Natural killer cell (primary cell): ENCODE results near the gene PSMC1. TPM values are rescaled to one million over a fixed set of nuclear protein-coding genes. Genes with fewer than 3 reads are reported as not detected.

Experiments
- ATAC-seq, 3 donors: fragments of 150-1000 bp in 2 of 3; fragments of 200-7000 bp in 1 of 3; cut with Tn5 transposase; 1 replicate in 1 of 3; 2 replicates in 2 of 3; pipeline ENCODE4 v1.10.0; 2021; ENCODE audit warnings: mild to moderate bottlenecking in 2 of 3, moderate library complexity in 2 of 3
- DNase-seq, 2 donors: peaks; one replicate each; pipeline versions ENCODE4 v3.0.0 to v3.0.0-alpha.2; 2013 to 2021; ENCODE audit warnings: mixed read lengths in 1 of 2
- H3K27ac ChIP-seq: one replicate; pipeline ENCODE4 v1.5.1; 2013; ENCODE audit warnings: mild to moderate bottlenecking, low read length
- H3K27me3 ChIP-seq: one replicate; pipeline ENCODE4 v1.6.1; 2013; ENCODE audit warnings: low read length; ENCODE audit not compliant: control insufficient read depth, insufficient read depth
- H3K36me3 ChIP-seq: one replicate; pipeline ENCODE4 v1.6.1; 2013; ENCODE audit warnings: low read length; ENCODE audit not compliant: control insufficient read depth, insufficient read depth
- H3K4me1 ChIP-seq: one replicate; pipeline ENCODE4 v1.6.1; 2013; ENCODE audit warnings: low read length; ENCODE audit not compliant: control insufficient read depth, insufficient read depth
- H3K4me3 ChIP-seq: one replicate; pipeline ENCODE4 v1.5.1; 2013; ENCODE audit warnings: low read length
- H3K9me3 ChIP-seq: one replicate; pipeline ENCODE4 v1.6.1; 2013; ENCODE audit warnings: low read length; ENCODE audit not compliant: control insufficient read depth, insufficient read depth
- H3K27ac Mint-ChIP-seq, 2 donors: one replicate each; pipeline ENCODE4 v1.8.0; 2022; ENCODE audit warnings: mild to moderate bottlenecking in 2 of 2, mixed read lengths in 2 of 2, moderate library complexity in 1 of 2
- H3K27me3 Mint-ChIP-seq, 2 donors: one replicate each; pipeline ENCODE4 v1.8.0; 2022; ENCODE audit warnings: low read depth in 2 of 2, mixed read lengths in 2 of 2
- H3K36me3 Mint-ChIP-seq: one replicate; pipeline ENCODE4 v1.8.0; 2022; ENCODE audit warnings: mixed read lengths
- H3K4me1 Mint-ChIP-seq, 2 donors: one replicate each; pipeline ENCODE4 v1.8.0; 2022; ENCODE audit warnings: mixed read lengths in 2 of 2
- H3K4me3 Mint-ChIP-seq: one replicate; pipeline ENCODE4 v1.8.0; 2022; ENCODE audit warnings: mild to moderate bottlenecking, moderate library complexity, mixed read lengths
- H3K9me3 Mint-ChIP-seq, 2 donors: one replicate each; pipeline ENCODE4 v1.8.0; 2022; ENCODE audit warnings: mixed read lengths in 2 of 2
- CTCF ChIP-seq: fragments of 200-600 bp; IDR thresholded peaks from one replicate; pipeline ENCODE4 v1.8.0; 2022; ENCODE audit warnings: antibody characterized with exemption
- WGBS: methylation state at CpG from one replicate; pipeline ENCODE4 v1.1.7; 2013; ENCODE audit warnings: missing lambda C conversion rate; ENCODE audit not compliant: insufficient coverage; 5-methylcytosine and 5-hydroxymethylcytosine counted together
- intact Hi-C: fragments of 100-400 bp; cut with micrococcal nuclease; formaldehyde crosslinking; loops from one replicate; pipeline ENCODE4 v1.14.2; 2022
- total RNA-seq, 4 donors: library from RNA; stranded (reverse); fragments of 120-200 nt in 1 of 4; gene quantifications; one replicate each; pipeline versions ENCODE4 v1.2.3 to v1.2.4, GENCODE V29; 2013 to 2022

Gene PSMC1
- total RNA-seq, 3 donors from 2014 or later (not counting 1 experiment from before 2014, with no cell fraction given), result 84.1 to 97.1 (median 93.1) TPM

GRCh38 chr14:90308561-90308960, 52.2 kb downstream of the PSMC1 start:
- Mint-ChIP-seq H3K27ac (no peak overlapping the region), H3K9me3 (no peaks in the 10 kb centered on the region), H3K4me1 (peaks cover 0 to 15% of the 10 kb centered on the region in 2 donors), H3K4me3 (no peak overlapping the region), H3K36me3 (peaks cover 36% of the 10 kb centered on the region), H3K27me3 (no peaks in the 10 kb centered on the region)
- ATAC-seq, result no peak
- Histone ChIP-seq H3K36me3 (peaks cover 54% of the 10 kb centered on the region), H3K27me3 (no peaks in the 10 kb centered on the region), H3K4me1 (no peaks in the 10 kb centered on the region), H3K9me3 (no peaks in the 10 kb centered on the region), H3K4me3 (no peak overlapping the region), H3K27ac (no peak overlapping the region)
- no peak for DNase-seq
- TF ChIP-seq CTCF, result no peak
- intact Hi-C loops, result no loop called here
- WGBS, result over 99% methylated on average over 7 of the region's 7 CpGs

- TF ChIP-seq CTCF, result no peak
- Histone ChIP-seq H3K36me3 (peaks cover 40% of the 10 kb centered on the region), H3K27me3 (no peaks in the 10 kb centered on the region), H3K4me3 (no peak overlapping the region), H3K9me3 (no peaks in the 10 kb centered on the region), H3K27ac (no peak overlapping the region), H3K4me1 (no peaks in the 10 kb centered on the region)
- WGBS, result 83% methylated on average over 1 of the region's 2 CpGs
- Mint-ChIP-seq H3K9me3 (no peaks in the 10 kb centered on the region), H3K36me3 (peaks cover 22% of the 10 kb centered on the region), H3K4me3 (no peak overlapping the region), H3K27ac (no peak overlapping the region), H3K27me3 (no peaks in the 10 kb centered on the region), H3K4me1 (peaks cover 10 to 17% of the 10 kb centered on the region in 2 donors)
- DNase-seq (no peak), ATAC-seq (no peak)
- intact Hi-C loops, result no loop called here
These were observed 60.9 kb downstream of the PSMC1 start for GRCh38 chr14:90317286-90317685.

GRCh38 chr14:90318016-90318415, 61.7 kb downstream of the PSMC1 start:
- no peak overlapping the region for H3K27ac ChIP-seq
- no peak overlapping the region for H3K4me3 ChIP-seq
- H3K4me3 Mint-ChIP-seq, result no peak overlapping the region
- peaks cover 38% of the 10 kb centered on the region for H3K36me3 ChIP-seq
- H3K9me3 ChIP-seq, result no peaks in the 10 kb centered on the region
- TF ChIP-seq CTCF, result no peak
- no peaks in the 10 kb centered on the region for H3K27me3 Mint-ChIP-seq
- peaks cover 10 to 17% of the 10 kb centered on the region in 2 donors for H3K4me1 Mint-ChIP-seq
- H3K27me3 ChIP-seq, result no peaks in the 10 kb centered on the region
- no peak for DNase-seq
- no peak overlapping the region for H3K27ac Mint-ChIP-seq
- no peaks in the 10 kb centered on the region for H3K4me1 ChIP-seq
- no peaks in the 10 kb centered on the region for H3K9me3 Mint-ChIP-seq
- H3K36me3 Mint-ChIP-seq, result peaks cover 22% of the 10 kb centered on the region
- intact Hi-C loops, result no loop called here
- no peak for ATAC-seq
- WGBS, result 91% methylated on average over 4 of the region's 4 CpGs

- peaks cover 14% of the 10 kb centered on the region for H3K36me3 Mint-ChIP-seq
- no peaks in the 10 kb centered on the region for H3K9me3 Mint-ChIP-seq
- no peak for ATAC-seq
- H3K4me1 Mint-ChIP-seq, result peaks cover 17 to 19% of the 10 kb centered on the region in 2 donors
- intact Hi-C loops, result no loop called here
- no peak overlapping the region for H3K4me3 ChIP-seq
- no peak for TF ChIP-seq CTCF
- no peak overlapping the region for H3K27ac Mint-ChIP-seq
- H3K27ac ChIP-seq, result no peak overlapping the region
- H3K9me3 ChIP-seq, result no peaks in the 10 kb centered on the region
- no peaks in the 10 kb centered on the region for H3K4me1 ChIP-seq
- H3K36me3 ChIP-seq, result peaks cover 29% of the 10 kb centered on the region
- no peak for DNase-seq
- H3K27me3 ChIP-seq, result no peaks in the 10 kb centered on the region
- H3K4me3 Mint-ChIP-seq, result no peak overlapping the region
- no peaks in the 10 kb centered on the region for H3K27me3 Mint-ChIP-seq
- 100% methylated on average over 2 of the region's 3 CpGs for WGBS
These were observed 62.8 kb downstream of the PSMC1 start for GRCh38 chr14:90319173-90319572.
